H1 (cell line): Measurements from ENCODE around the gene RSPO1. TPM values are rescaled to one million over a fixed set of nuclear protein-coding genes. Genes with fewer than 3 reads are reported as not detected.

Experiments
- CTCF ChIA-PET: fragments of 300-600 bp; sonication (Branson Sonifier 250); formaldehyde crosslinking; loops from one replicate; lab custom pipeline; 2021; ENCODE audit not compliant: partially characterized antibody; lab: Charles Lee
- POLR2A ChIA-PET: fragments of 300-600 bp; sonication (Branson Sonifier 250); formaldehyde crosslinking; loops from one replicate; lab custom pipeline; 2021; ENCODE audit warnings: inconsistent platforms; ENCODE audit not compliant: partially characterized antibody; lab: Charles Lee
- DNase-seq, 2 experiments: peaks; one replicate each; pipeline versions ENCODE4 v3.0.0 to v3.0.0-alpha.2; 2010 to 2022; ENCODE audit warnings: low spot score in 2 of 2, low read depth in 1 of 2, mixed read lengths in 1 of 2
- FAIRE-seq: peaks from 2 replicates; lab custom pipeline; 2011; peaks lifted over from hg19 to GRCh38; lab: Jason Lieb, UNC
- H2AFZ ChIP-seq: 2 replicates; pipeline ENCODE4 v1.8.1; 2012; ENCODE audit warnings: low read length, inconsistent platforms
- H2AK5ac ChIP-seq: 2 replicates; pipeline ENCODE4 v1.6.1; 2013; ENCODE audit warnings: low read depth, low read length
- H2BK120ac ChIP-seq: replicated peaks from 2 replicates; pipeline ENCODE3; 2013; ENCODE audit warnings: low read depth, low read length, inconsistent platforms
- H2BK12ac ChIP-seq: 2 replicates; pipeline ENCODE4 v1.6.1; 2013; ENCODE audit warnings: low read depth, low read length
- H2BK15ac ChIP-seq: 2 replicates; pipeline ENCODE4 v1.6.1; 2013; ENCODE audit warnings: low read length
- H2BK20ac ChIP-seq: 2 replicates; pipeline ENCODE4 v1.6.1; 2013; ENCODE audit warnings: low read length
- H2BK5ac ChIP-seq: 2 replicates; pipeline ENCODE4 v1.6.1; 2013; ENCODE audit warnings: low read depth, low read length
- H3K14ac ChIP-seq: 2 replicates; pipeline ENCODE4 v1.6.1; 2013; ENCODE audit warnings: inconsistent platforms; ENCODE audit not compliant: insufficient read length
- H3K18ac ChIP-seq: 2 replicates; pipeline ENCODE4 v1.6.1; 2013; ENCODE audit warnings: low read length; ENCODE audit errors: extremely low read depth
- H3K23ac ChIP-seq: 2 replicates; pipeline ENCODE4 v1.6.1; 2013; ENCODE audit warnings: inconsistent platforms; ENCODE audit not compliant: insufficient read length
- H3K23me2 ChIP-seq: 2 replicates; pipeline ENCODE4 v1.6.1; 2013; ENCODE audit warnings: low read depth, low read length
- H3K27ac ChIP-seq: 2 replicates; pipeline ENCODE4 v1.6.1; 2011; ENCODE audit warnings: low read depth, low read length, inconsistent platforms
- H3K27me3 ChIP-seq, 4 experiments: replicated peaks in 1 of 4; 1 replicate in 1 of 4; 2 replicates in 3 of 4; pipeline versions ENCODE4 v1.6.1 to v1.8.1; 2011 to 2013; ENCODE audit warnings: low read length in 3 of 4, mild to moderate bottlenecking in 3 of 4, inconsistent platforms in 2 of 4, mixed read lengths in 2 of 4, moderate library complexity in 1 of 4; ENCODE audit not compliant: control insufficient read depth in 3 of 4, insufficient read depth in 3 of 4; ENCODE audit errors: extremely low read depth in 1 of 4
- H3K36me3 ChIP-seq, 4 experiments: 2 replicates each; pipeline versions ENCODE4 v1.6.1 to v1.8.1; 2011 to 2013; ENCODE audit warnings: mild to moderate bottlenecking in 4 of 4, low read length in 3 of 4, moderate library complexity in 2 of 4, control low read depth in 1 of 4, inconsistent platforms in 1 of 4; ENCODE audit not compliant: insufficient read depth in 4 of 4, control insufficient read depth in 2 of 4
- H3K4ac ChIP-seq: replicated peaks from 2 replicates; pipeline ENCODE3; 2013; ENCODE audit warnings: low read length, low read depth, mixed read lengths, inconsistent platforms; ENCODE audit not compliant: insufficient read length
- H3K4me1 ChIP-seq, 4 experiments: replicated peaks in 1 of 4; 1 replicate in 1 of 4; 2 replicates in 3 of 4; pipeline versions ENCODE4 v1.6.1 to v1.8.1; 2011 to 2013; ENCODE audit warnings: low read length in 3 of 4, inconsistent platforms in 2 of 4, mixed read lengths in 1 of 4; ENCODE audit not compliant: insufficient read depth in 4 of 4, control insufficient read depth in 3 of 4
- H3K4me2 ChIP-seq, 2 experiments: 2 replicates each; pipeline versions ENCODE4 v1.6.1 to v1.8.1; 2011 to 2013; ENCODE audit warnings: low read depth in 2 of 2, low read length in 2 of 2, control low read depth in 1 of 2, inconsistent platforms in 1 of 2, mild to moderate bottlenecking in 1 of 2; ENCODE audit not compliant: insufficient read depth in 1 of 2
- H3K4me3 ChIP-seq, 4 experiments: fragments of 200-600, 300-600 bp in 1 of 4; sonication (generic), shearing (Covaris generic), sonication (Bioruptor Twin) in 1 of 4; 2 replicates each; pipeline versions ENCODE4 v1.5.1 to v1.8.1; 2011 to 2016; ENCODE audit warnings: low read length in 4 of 4, low read depth in 3 of 4, control low read depth in 2 of 4, inconsistent platforms in 2 of 4, mild to moderate bottlenecking in 2 of 4, mixed read lengths in 1 of 4, moderate library complexity in 1 of 4; ENCODE audit not compliant: insufficient read depth in 2 of 4; ENCODE audit errors: extremely low read depth in 1 of 4
- H3K56ac ChIP-seq: replicated peaks from 2 replicates; pipeline ENCODE3; 2013; ENCODE audit warnings: low read depth, mild to moderate bottlenecking, mixed read lengths, low read length, inconsistent platforms; ENCODE audit not compliant: insufficient read length
- H3K79me1 ChIP-seq: 2 replicates; pipeline ENCODE4 v1.6.1; 2013; ENCODE audit warnings: low read depth, low read length, control low read depth
- H3K79me2 ChIP-seq, 2 experiments: 2 replicates each; pipeline versions ENCODE4 v1.6.1 to v1.8.1; 2012 to 2013; ENCODE audit warnings: low read length in 2 of 2, mild to moderate bottlenecking in 2 of 2, inconsistent platforms in 1 of 2; ENCODE audit not compliant: insufficient read depth in 2 of 2, control insufficient read depth in 1 of 2
- H3K9ac ChIP-seq, 4 experiments: replicated peaks in 1 of 4; 1 replicate in 1 of 4; 2 replicates in 3 of 4; pipeline versions ENCODE4 v1.6.1 to v1.8.1; 2011 to 2013; ENCODE audit warnings: low read depth in 3 of 4, low read length in 3 of 4, control low read depth in 2 of 4, mild to moderate bottlenecking in 2 of 4, moderate library complexity in 2 of 4, inconsistent platforms in 1 of 4; ENCODE audit errors: extremely low read depth in 1 of 4
- H3K9me3 ChIP-seq, 2 experiments: 2 replicates each; pipeline versions ENCODE4 v1.6.1 to v1.8.1; 2012 to 2013; ENCODE audit warnings: mild to moderate bottlenecking in 2 of 2, moderate library complexity in 2 of 2, control low read depth in 1 of 2, inconsistent platforms in 1 of 2, low read depth in 1 of 2, low read length in 1 of 2, mixed read lengths in 1 of 2; ENCODE audit not compliant: insufficient read depth in 2 of 2
- H4K20me1 ChIP-seq, 2 experiments: replicated peaks in 1 of 2; 2 replicates each; pipeline versions ENCODE3 to v1.8.1; 2011 to 2013; ENCODE audit warnings: inconsistent platforms in 2 of 2, low read length in 2 of 2, mild to moderate bottlenecking in 1 of 2; ENCODE audit not compliant: insufficient read depth in 2 of 2, control insufficient read depth in 1 of 2
- H4K5ac ChIP-seq: 2 replicates; pipeline ENCODE4 v1.6.1; 2013; ENCODE audit warnings: low read length, low read depth, mixed read lengths, inconsistent platforms; ENCODE audit not compliant: insufficient read length
- H4K8ac ChIP-seq: 2 replicates; pipeline ENCODE4 v1.8.0; 2013; ENCODE audit warnings: mild to moderate bottlenecking, moderate library complexity, low read length, inconsistent platforms; ENCODE audit not compliant: insufficient read depth; ENCODE audit errors: extremely low read depth
- H4K91ac ChIP-seq: replicated peaks from 2 replicates; pipeline ENCODE3; 2013; ENCODE audit warnings: low read length, mixed read lengths, inconsistent platforms; ENCODE audit not compliant: insufficient read length
- SP4 ChIP-seq: IDR thresholded peaks from 2 replicates; pipeline ENCODE4 v1.6.1; 2012; ENCODE audit warnings: low read length, inconsistent platforms
- WGBS, 2 experiments: shearing (Covaris generic) in 1 of 2; methylation state at CpG; one replicate each; pipeline versions ENCODE4 v1.1.6 to v1.1.7; 2013 to 2015; ENCODE audit warnings: low lambda C conversion rate in 2 of 2, mixed read lengths in 2 of 2, inconsistent platforms in 1 of 2, low coverage in 1 of 2, missing lambda C conversion rate in 1 of 2; ENCODE audit not compliant: insufficient replicate concordance in 2 of 2, insufficient coverage in 1 of 2, insufficient read length in 1 of 2; ENCODE audit errors: extremely low coverage in 1 of 2, missing lambda C conversion rate in 1 of 2; 5-methylcytosine and 5-hydroxymethylcytosine counted together
- polyA plus RNA-seq, 7 experiments: library from polyadenylated mRNA; depleted of rRNA in 3 of 7; stranded (reverse) in 5 of 7; unstranded in 2 of 7; fragments of >200 nt in 5 of 7; fragments of 200-250 nt in 2 of 7; gene quantifications; 1 replicate in 5 of 7; 2 replicates in 1 of 7; 4 replicates in 1 of 7; pipeline versions ENCODE4 v1.2.1 to v1.2.3, GENCODE V29; 2011 to 2013; ENCODE audit warnings: missing spikeins in 2 of 7, mixed read lengths in 2 of 7
- total RNA-seq: library from RNA; stranded (reverse); fragmentation: NEBNext Ultra II Directional; extraction: Animal tissue kit (Norgen Biotek cat#: 25700); gene quantifications from 2 replicates; pipeline ENCODE4 v1.2.1, GENCODE V29; 2021

Gene RSPO1
- total and polyA plus RNA-seq, 2 of the 8 experiments (the other 6 are each of a cell fraction or from before 2014, with no cell fraction given), result 0.39 TPM; not detected in 1

GRCh38 chr1:37616330-37616729 is 18.4 kb downstream of the RSPO1 start:
- Histone ChIP-seq H4K5ac (no peak overlapping the region), H2BK20ac (no peak overlapping the region), H3K9me3 (no peaks in the 10 kb centered on the region), H3K9ac (no peak overlapping the region), H2BK5ac (no peak overlapping the region), H2BK15ac (no peak overlapping the region), H3K27ac (no peak overlapping the region), H3K18ac (no peak overlapping the region), H3K56ac (no peak overlapping the region), H3K14ac (no peak overlapping the region), H3K4me1 (no peaks in the 10 kb centered on the region), H3K79me1 (no peaks in the 10 kb centered on the region), H3K4ac (no peak overlapping the region), H4K91ac (no peak overlapping the region), H3K36me3 (no peaks in the 10 kb centered on the region), H2AK5ac (no peak overlapping the region), H3K4me3 (no peak overlapping the region), H2BK12ac (no peak overlapping the region), H3K27me3 (peaks cover 0 to 10% (median 3%) of the 10 kb centered on the region in 4 experiments; a peak in 4 of 7 replicates), H3K23me2 (no peaks in the 10 kb centered on the region), H2BK120ac (no peak overlapping the region), H4K8ac (no peak overlapping the region), H3K79me2 (no peaks in the 10 kb centered on the region), H3K23ac (no peak overlapping the region), H2AFZ (no peak overlapping the region), H3K4me2 (no peak overlapping the region), H4K20me1 (peaks cover 0 to 1% of the 10 kb centered on the region in 2 experiments)
- CTCF ChIA-PET, result interaction anchor here (0.9 to 14.2 kb wide), 2 partner anchors 12 to 21 kb away, joined by 3 to 206 read pairs; no protein-coding TSS in a partner anchor
- POLR2A ChIA-PET, result no interaction called here
- no peak for FAIRE-seq
- 89% methylated on average over 13 of the region's 14 CpGs; no CpG with 5 or more reads in 1 of the 2 experiments for WGBS, 2 experiments
- TF ChIP-seq SP4, result no peak
- DNase-seq, result no peak
